Tibial artery (tissue), 4 donors: ENCODE measurements around the gene SGK2.

Source experiments
- DNase-seq, 2 donors: peaks; one replicate each; pipeline ENCODE4 v3.0.0-alpha.2; 2019
- H3K27ac ChIP-seq, 2 donors: fragments of 200-600 bp; sonication (generic) in 1 of 2; 1 replicate in 1 of 2; 2 replicates in 1 of 2; pipeline ENCODE4 v1.5.1; 2018 to 2019; ENCODE audit warnings: mild to moderate bottlenecking in 1 of 2
- H3K27me3 ChIP-seq, 2 donors: fragments of 200-600 bp; sonication (generic) in 1 of 2; one replicate each; pipeline versions ENCODE4 v1.5.1 to v1.6.0; 2016 to 2019
- H3K36me3 ChIP-seq, 3 donors: fragments of 200-600 bp; sonication (generic) in 2 of 3; one replicate each; pipeline ENCODE4 v1.5.1; 2016 to 2019; ENCODE audit warnings: mild to moderate bottlenecking in 2 of 3
- H3K4me1 ChIP-seq, 4 donors: fragments of 200-600 bp; sonication (generic) in 2 of 4; 1 replicate in 3 of 4; 2 replicates in 1 of 4; pipeline ENCODE4 v1.5.1; 2016 to 2019
- H3K4me3 ChIP-seq, 2 donors: fragments of 200-600 bp; sonication (generic) in 1 of 2; 1 replicate in 1 of 2; 2 replicates in 1 of 2; pipeline ENCODE4 v1.5.1; 2018 to 2019; ENCODE audit warnings: mild to moderate bottlenecking in 2 of 2
- H3K9me3 ChIP-seq, 3 donors: fragments of 200-600 bp; sonication (generic) in 1 of 3; one replicate each; pipeline ENCODE4 v1.5.1; 2016 to 2019
- intact Hi-C: fragments of 100-400 bp; cut with DNase I; formaldehyde crosslinking; loops from one replicate; pipeline ENCODE4 v1.15.0; 2023; ENCODE audit warnings: low total_unique reads
- TF ChIP-seq, protein P1 (sequence below), 2 experiments: fragments of 200-600 bp in 1 of 2; fragments of 450-650 bp in 1 of 2; IDR thresholded peaks; one replicate each; pipeline ENCODE4 v1.5.1; 2017 to 2019; ENCODE audit warnings: antibody characterized with exemption in 2 of 2, mild to moderate bottlenecking in 1 of 2, moderate library complexity in 1 of 2

SGK2 gene

DNA sequence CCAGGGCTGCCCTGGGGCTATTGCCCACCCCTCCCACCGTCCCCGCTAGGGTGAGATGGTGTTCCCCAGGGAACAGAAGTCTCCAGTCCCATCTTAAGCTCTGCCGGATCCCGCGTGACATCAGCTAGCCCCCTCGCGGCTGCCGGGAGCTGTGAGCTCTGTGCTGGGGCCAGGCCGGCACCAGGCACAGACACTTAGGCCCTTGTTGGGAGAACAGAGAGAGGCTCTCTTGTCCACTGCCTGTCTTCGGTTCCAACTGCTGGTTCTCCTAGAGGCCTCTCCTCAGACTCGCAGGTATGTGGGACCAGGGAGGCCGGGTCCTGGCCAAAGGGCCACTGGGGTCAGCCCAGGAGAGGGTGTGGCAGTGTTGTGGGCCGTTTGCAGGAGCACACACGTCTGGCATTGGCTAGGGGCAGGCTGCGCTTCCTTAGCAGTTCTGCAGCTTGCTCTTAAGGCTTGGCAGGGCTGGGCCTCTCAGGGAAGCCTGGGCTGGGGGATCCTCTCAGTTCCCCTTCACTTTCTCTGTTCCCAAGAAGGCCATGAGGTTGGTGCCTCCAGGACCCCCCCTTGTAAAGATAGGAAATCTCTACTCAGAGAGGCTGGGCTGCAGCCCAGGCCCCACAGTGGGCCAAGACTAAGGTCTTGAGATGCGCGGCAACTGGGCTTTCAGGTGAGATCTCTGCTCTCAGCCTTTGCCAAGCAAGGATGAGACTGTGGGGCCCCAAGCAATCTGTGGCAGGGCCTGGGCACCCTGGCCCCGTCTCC lies 6.3 kb downstream of the SGK2 start:
- no peaks in the 10 kb centered on the region for H3K4me1 ChIP-seq
- no peaks in the 10 kb centered on the region for H3K9me3 ChIP-seq
- DNase-seq, result no peak
- H3K27ac ChIP-seq, result no peak overlapping the region
- intact Hi-C loops, result no loop called here
- H3K27me3 ChIP-seq, result no peaks in the 10 kb centered on the region
- H3K36me3 ChIP-seq, result peaks cover 0 to under 1% (median 0%) of the 10 kb centered on the region in 3 donors
- TF ChIP-seq, protein P1, sequence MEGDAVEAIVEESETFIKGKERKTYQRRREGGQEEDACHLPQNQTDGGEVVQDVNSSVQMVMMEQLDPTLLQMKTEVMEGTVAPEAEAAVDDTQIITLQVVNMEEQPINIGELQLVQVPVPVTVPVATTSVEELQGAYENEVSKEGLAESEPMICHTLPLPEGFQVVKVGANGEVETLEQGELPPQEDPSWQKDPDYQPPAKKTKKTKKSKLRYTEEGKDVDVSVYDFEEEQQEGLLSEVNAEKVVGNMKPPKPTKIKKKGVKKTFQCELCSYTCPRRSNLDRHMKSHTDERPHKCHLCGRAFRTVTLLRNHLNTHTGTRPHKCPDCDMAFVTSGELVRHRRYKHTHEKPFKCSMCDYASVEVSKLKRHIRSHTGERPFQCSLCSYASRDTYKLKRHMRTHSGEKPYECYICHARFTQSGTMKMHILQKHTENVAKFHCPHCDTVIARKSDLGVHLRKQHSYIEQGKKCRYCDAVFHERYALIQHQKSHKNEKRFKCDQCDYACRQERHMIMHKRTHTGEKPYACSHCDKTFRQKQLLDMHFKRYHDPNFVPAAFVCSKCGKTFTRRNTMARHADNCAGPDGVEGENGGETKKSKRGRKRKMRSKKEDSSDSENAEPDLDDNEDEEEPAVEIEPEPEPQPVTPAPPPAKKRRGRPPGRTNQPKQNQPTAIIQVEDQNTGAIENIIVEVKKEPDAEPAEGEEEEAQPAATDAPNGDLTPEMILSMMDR (IDR thresholded peaks at IDR 0.05), result no peak
- H3K4me3 ChIP-seq, result no peak overlapping the region

DNA sequence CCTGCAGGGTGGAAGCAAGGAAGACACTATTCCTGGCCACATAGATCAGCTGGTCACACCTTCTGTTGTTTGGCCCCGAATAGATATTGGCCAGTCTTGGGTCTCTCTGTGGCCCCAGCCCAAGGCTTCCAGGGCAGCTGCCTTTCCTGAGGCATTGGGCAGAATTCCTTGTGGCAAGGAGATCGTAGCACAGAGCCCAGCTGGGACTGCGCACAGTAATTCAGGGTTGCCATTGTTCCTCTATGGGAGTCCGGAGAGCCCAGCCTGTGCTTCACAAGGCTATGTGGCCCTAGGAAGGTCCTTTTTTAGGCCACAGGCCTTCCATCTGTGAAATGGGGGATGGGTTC lies 6.9 kb downstream of the SGK2 start:
- Histone ChIP-seq H3K27ac (no peak overlapping the region), H3K4me1 (no peaks in the 10 kb centered on the region), H3K9me3 (no peaks in the 10 kb centered on the region), H3K27me3 (no peaks in the 10 kb centered on the region), H3K4me3 (no peak overlapping the region), H3K36me3 (peaks cover 0 to 6% (median 0%) of the 10 kb centered on the region in 3 donors)
- intact Hi-C loops, result no loop called here
- no peak for DNase-seq
- TF ChIP-seq, protein P1 (IDR thresholded peaks at IDR 0.05), result no peak

DNA sequence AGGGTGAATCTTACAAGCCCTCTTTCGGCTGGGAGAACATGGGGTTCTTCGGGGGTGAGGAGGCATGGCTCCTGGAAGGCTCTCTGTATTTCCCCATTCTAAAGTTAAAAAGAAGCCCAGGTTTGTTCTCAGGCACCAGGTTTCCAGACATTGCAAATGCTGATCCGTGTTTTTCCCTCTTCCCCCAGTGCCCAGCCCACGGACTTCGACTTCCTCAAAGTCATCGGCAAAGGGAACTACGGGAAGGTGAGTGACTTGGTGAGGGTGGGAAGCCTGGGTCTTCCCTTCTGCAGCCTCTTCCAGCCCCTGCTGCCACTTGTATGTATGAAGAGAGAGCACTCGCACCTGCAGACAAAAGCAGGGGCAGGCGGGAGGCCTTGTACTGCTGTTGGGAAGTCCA lies 8.7 kb downstream of the SGK2 start:
- TF ChIP-seq, protein P1 (IDR thresholded peaks at IDR 0.05), result no peak
- Histone ChIP-seq H3K27ac (no peak overlapping the region), H3K4me3 (no peak overlapping the region), H3K36me3 (peaks cover 0 to 7% (median 0%) of the 10 kb centered on the region in 3 donors), H3K27me3 (no peaks in the 10 kb centered on the region), H3K9me3 (no peaks in the 10 kb centered on the region), H3K4me1 (no peaks in the 10 kb centered on the region)
- intact Hi-C loops, result no loop called here
- DNase-seq, result no peak

DNA sequence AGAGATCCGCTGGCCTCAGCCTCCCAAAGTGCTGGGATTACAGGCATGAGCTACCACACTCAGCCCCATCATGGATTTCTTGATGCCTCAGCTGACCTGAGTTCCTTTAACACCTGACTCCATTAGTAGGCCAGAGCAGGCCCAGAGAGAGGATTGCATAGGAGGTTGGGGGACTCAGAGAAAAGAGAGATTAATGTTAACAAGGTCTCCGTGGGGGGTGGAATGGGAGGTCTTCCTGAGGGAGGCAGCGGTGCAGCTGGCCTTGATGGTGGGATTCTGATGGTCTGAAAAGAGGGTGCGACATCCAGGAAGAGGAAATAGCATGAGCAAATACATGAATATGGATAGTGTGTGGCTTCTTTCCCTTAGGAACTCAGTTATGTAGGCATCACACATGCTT lies 9.9 kb downstream of the SGK2 start:
- intact Hi-C loops, result no loop called here
- no peaks in the 10 kb centered on the region for H3K27me3 ChIP-seq
- no peaks in the 10 kb centered on the region for H3K4me1 ChIP-seq
- TF ChIP-seq, protein P1 (IDR thresholded peaks at IDR 0.05), result no peak
- peaks cover 0 to 7% (median 0%) of the 10 kb centered on the region in 3 donors for H3K36me3 ChIP-seq
- DNase-seq, result no peak
- H3K27ac ChIP-seq, result no peak overlapping the region
- no peaks in the 10 kb centered on the region for H3K9me3 ChIP-seq
- no peak overlapping the region for H3K4me3 ChIP-seq

DNA sequence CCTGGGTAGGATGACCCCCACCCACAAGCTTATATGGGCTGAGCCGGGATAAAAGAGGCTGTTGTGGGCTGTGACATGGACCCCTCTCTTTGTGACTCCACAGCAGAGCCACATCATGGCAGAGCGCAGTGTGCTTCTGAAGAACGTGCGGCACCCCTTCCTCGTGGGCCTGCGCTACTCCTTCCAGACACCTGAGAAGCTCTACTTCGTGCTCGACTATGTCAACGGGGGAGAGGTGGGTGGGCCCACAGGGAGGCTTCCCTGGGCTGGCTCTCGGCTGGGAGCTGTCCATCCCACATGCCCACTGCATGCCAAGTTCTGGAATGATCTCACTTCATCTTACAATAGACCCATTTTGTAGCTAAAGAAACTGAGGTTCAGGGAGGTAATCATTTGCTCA lies 10.5 kb downstream of the SGK2 start:
- Histone ChIP-seq H3K4me3 (no peak overlapping the region), H3K27ac (no peak overlapping the region), H3K9me3 (no peaks in the 10 kb centered on the region), H3K36me3 (peaks cover 0 to 7% (median 0%) of the 10 kb centered on the region in 3 donors), H3K27me3 (no peaks in the 10 kb centered on the region), H3K4me1 (no peaks in the 10 kb centered on the region)
- intact Hi-C loops, result no loop called here
- DNase-seq, result no peak
- TF ChIP-seq, protein P1 (IDR thresholded peaks at IDR 0.05), result no peak
